Fibroblast of lung (primary cell): ENCODE measurements around the gene VEGFC. TPM values are rescaled to one million over a fixed set of nuclear protein-coding genes. Genes with fewer than 3 reads are reported as not detected.

Experiments used
- DNase-seq, 2 donors: peaks; one replicate each; pipeline versions ENCODE4 v3.0.0 to v3.0.0-alpha.2; 2010; ENCODE audit warnings: low read depth in 2 of 2
- H2AFZ ChIP-seq: 2 replicates; pipeline ENCODE4 v1.5.1; 2012; ENCODE audit warnings: low read length, control low read depth, inconsistent platforms
- H3K27ac ChIP-seq: 2 replicates; pipeline ENCODE4 v1.5.1; 2011; ENCODE audit warnings: low read length, control low read depth; ENCODE audit not compliant: insufficient read depth
- H3K27me3 ChIP-seq: 2 replicates; pipeline ENCODE4 v1.5.1; 2011; ENCODE audit warnings: mild to moderate bottlenecking, low read length; ENCODE audit not compliant: control insufficient read depth, insufficient read depth
- H3K36me3 ChIP-seq: 2 replicates; pipeline ENCODE4 v1.5.1; 2011; ENCODE audit warnings: low read length; ENCODE audit not compliant: control insufficient read depth, insufficient read depth
- H3K4me1 ChIP-seq: 2 replicates; pipeline ENCODE4 v1.5.1; 2011; ENCODE audit warnings: low read length; ENCODE audit not compliant: control insufficient read depth, insufficient read depth; ENCODE audit errors: extremely low read depth
- H3K4me2 ChIP-seq: 2 replicates; pipeline ENCODE4 v1.5.1; 2011; ENCODE audit warnings: low read length, control low read depth; ENCODE audit not compliant: insufficient read depth; ENCODE audit errors: extremely low read depth
- H3K4me3 ChIP-seq, 4 experiments: fragments of 200-600 bp in 1 of 4; sonication (generic) in 1 of 4; replicated peaks in 1 of 4; 2 replicates each; pipeline ENCODE4 v1.5.1; 2011 to 2016; ENCODE audit warnings: low read length in 4 of 4, low read depth in 3 of 4, mild to moderate bottlenecking in 3 of 4, control low read depth in 2 of 4, inconsistent platforms in 1 of 4, mixed read lengths in 1 of 4; ENCODE audit not compliant: insufficient read depth in 1 of 4; ENCODE audit errors: control extremely low read depth in 1 of 4
- H3K79me2 ChIP-seq: 2 replicates; pipeline ENCODE4 v1.5.1; 2012; ENCODE audit warnings: mild to moderate bottlenecking, low read length, inconsistent platforms; ENCODE audit not compliant: control insufficient read depth, insufficient read depth
- H3K9ac ChIP-seq: 2 replicates; pipeline ENCODE4 v1.5.1; 2011; ENCODE audit warnings: mild to moderate bottlenecking, low read length, control low read depth; ENCODE audit not compliant: insufficient read depth
- H3K9me3 ChIP-seq: 2 replicates; pipeline ENCODE4 v1.5.1; 2012; ENCODE audit warnings: low read depth, low read length; ENCODE audit not compliant: control insufficient read depth, insufficient read depth
- H4K20me1 ChIP-seq: 2 replicates; pipeline ENCODE4 v1.5.1; 2011; ENCODE audit warnings: low read length; ENCODE audit not compliant: control insufficient read depth, insufficient read depth; ENCODE audit errors: extremely low read depth
- CTCF ChIP-seq, 2 donors: IDR thresholded peaks in 1 of 2; conservative IDR thresholded peaks in 1 of 2; 1 replicate in 1 of 2; 2 replicates in 1 of 2; pipeline ENCODE4 v1.5.1; 2011 to 2012; ENCODE audit warnings: low read length in 2 of 2, control low read depth in 1 of 2, inconsistent platforms in 1 of 2, low read depth in 1 of 2, mild to moderate bottlenecking in 1 of 2
- EZH2 ChIP-seq: IDR thresholded peaks from 2 replicates; pipeline ENCODE4 v1.5.1; 2012; ENCODE audit warnings: low read length, control low read depth, mild to moderate bottlenecking; ENCODE audit errors: missing control alignments
- polyA plus RNA-seq, 2 donors: library from polyadenylated mRNA; depleted of rRNA in 1 of 2; stranded (reverse) in 1 of 2; unstranded in 1 of 2; fragments of >200 nt; gene quantifications; 2 replicates each; pipeline ENCODE4 v1.2.1, GENCODE V29; 2011 to 2012; ENCODE audit warnings: missing spikeins in 1 of 2
- total RNA-seq: library from RNA; depleted of rRNA; stranded (reverse); fragments of >200 nt; gene quantifications from 2 replicates; pipeline ENCODE4 v1.2.1, GENCODE V29; 2014

The VEGFC gene
- total and polyA plus RNA-seq, 2 donors (not counting 1 experiment from before 2014, with no cell fraction given), result 67.2 to 74.2 TPM

- Histone ChIP-seq H3K27ac (no peak overlapping the region), H3K79me2 (no peaks in the 10 kb centered on the region), H3K9ac (no peak overlapping the region), H3K4me1 (no peaks in the 10 kb centered on the region), H2AFZ (no peak overlapping the region), H3K36me3 (peaks cover 2% of the 10 kb centered on the region), H3K27me3 (no peaks in the 10 kb centered on the region), H3K9me3 (no peaks in the 10 kb centered on the region), H3K4me3 (no peak overlapping the region), H3K4me2 (no peak overlapping the region), H4K20me1 (no peaks in the 10 kb centered on the region)
- TF ChIP-seq EZH2, result no peak
- peak in 1 of 2 donors; percentile 23 for TF ChIP-seq CTCF (conservative IDR thresholded peaks at IDR 0.05 in 1 of 2, IDR thresholded peaks at IDR 0.05 in 1 of 2; ENCODE audit: low read depth in 1 of 2, low read length in 2 of 2)
- DNase-seq, result no peak
Measured at GRCh38 chr4:176660561-176660960, 132.2 kb downstream of the VEGFC start.

- no peak for DNase-seq
- no peak for TF ChIP-seq CTCF (conservative IDR thresholded peaks at IDR 0.05 in 1 of 2, IDR thresholded peaks at IDR 0.05 in 1 of 2; ENCODE audit: low read depth in 1 of 2, low read length in 2 of 2)
- no peak for TF ChIP-seq EZH2
- H3K27ac ChIP-seq, result no peak overlapping the region
- H3K9ac ChIP-seq, result no peak overlapping the region
- no peaks in the 10 kb centered on the region for H3K79me2 ChIP-seq
- no peak overlapping the region for H3K4me2 ChIP-seq
- no peaks in the 10 kb centered on the region for H3K9me3 ChIP-seq
- H3K36me3 ChIP-seq, result no peaks in the 10 kb centered on the region
- no peaks in the 10 kb centered on the region for H4K20me1 ChIP-seq
- H3K27me3 ChIP-seq, result no peaks in the 10 kb centered on the region
- H2AFZ ChIP-seq, result no peak overlapping the region
- no peak overlapping the region for H3K4me3 ChIP-seq
- no peaks in the 10 kb centered on the region for H3K4me1 ChIP-seq
Measured at GRCh38 chr4:176656108-176656507, 136.6 kb downstream of the VEGFC start.

- Histone ChIP-seq H4K20me1 (no peaks in the 10 kb centered on the region), H3K9ac (no peak overlapping the region), H3K9me3 (no peaks in the 10 kb centered on the region), H3K4me2 (no peak overlapping the region), H3K4me3 (no peak overlapping the region), H3K36me3 (no peaks in the 10 kb centered on the region), H3K4me1 (no peaks in the 10 kb centered on the region), H3K27ac (no peak overlapping the region), H3K79me2 (no peaks in the 10 kb centered on the region), H2AFZ (no peak overlapping the region), H3K27me3 (no peaks in the 10 kb centered on the region)
- no peak for TF ChIP-seq CTCF (conservative IDR thresholded peaks at IDR 0.05 in 1 of 2, IDR thresholded peaks at IDR 0.05 in 1 of 2; ENCODE audit: low read depth in 1 of 2, low read length in 2 of 2)
- TF ChIP-seq EZH2, result no peak
- DNase-seq, result peak in 1 of 2 donors; percentile 26
Measured at GRCh38 chr4:176654565-176655216, 138.0 kb downstream of the VEGFC start.
